ENCODE measurements around the gene THSD7A. TPM values are rescaled to one million over a fixed set of nuclear protein-coding genes. Genes with fewer than 3 reads are reported as not detected.

The THSD7A gene
- total and polyA plus RNA-seq, 2 of the 4 experiments (the other 2 are of a cell fraction) = 0.02 to 0.18 TPM

GRCh38 chr7:11466517-11467105 lies 365.4 kb downstream of the THSD7A start:
- H3K27me3 ChIP-seq (ENCODE audit: control insufficient read depth, insufficient read depth, low read length) = no peaks in the 10 kb centered on the region
- no peak overlapping the region for H4K91ac ChIP-seq (ENCODE audit: insufficient read depth, low read depth, low read length)
- ATAC-seq (ENCODE audit: low read depth) (no peak), DNase-seq (no peak)
- H3K4ac ChIP-seq (ENCODE audit: low read depth, low read length) = no peak overlapping the region
- no peaks in the 10 kb centered on the region for H3K4me1 ChIP-seq (ENCODE audit: control insufficient read depth, insufficient read depth, low read length)
- BruUV-seq (replicated peaks) = no TSS peak
- no peak overlapping the region for H2AK9ac ChIP-seq (replicated peaks; ENCODE audit: low read depth, low read length, poor library complexity)
- H3K36me3 ChIP-seq (ENCODE audit: control insufficient read depth, insufficient read depth, low read length) = no peaks in the 10 kb centered on the region
- H3K14ac ChIP-seq (replicated peaks; ENCODE audit: low read depth, low read length) = no peak overlapping the region
- no peak overlapping the region for H3K27ac ChIP-seq (ENCODE audit: insufficient read depth, low read length)
- H2AK5ac ChIP-seq (ENCODE audit: low read depth, low read length) = no peak overlapping the region
- TF ChIP-seq CTCF (conservative IDR thresholded peaks at IDR 0.05; ENCODE audit: low read depth, low read length) (no peak), CEBPB (IDR thresholded peaks at IDR 0.05; ENCODE audit: low read depth, low read length) (no peak), NFE2L2 (IDR thresholded peaks at IDR 0.05; ENCODE audit: low read depth, low read length) (no peak), MAZ (IDR thresholded peaks at IDR 0.05; ENCODE audit: borderline replicate concordance, low read depth, low read length) (no peak), RFX5 (IDR thresholded peaks at IDR 0.05; ENCODE audit: low read depth, low read length) (no peak), RCOR1 (IDR thresholded peaks at IDR 0.05; ENCODE audit: insufficient replicate concordance, low read length) (no peak), BHLHE40 (IDR thresholded peaks at IDR 0.05; ENCODE audit: low read depth, low read length) (no peak), FOS (IDR thresholded peaks at IDR 0.05; ENCODE audit: low read depth, low read length) (no peak), ELK1 (IDR thresholded peaks at IDR 0.05; ENCODE audit: borderline replicate concordance, low read depth, low read length) (no peak), SMC3 (IDR thresholded peaks at IDR 0.05; ENCODE audit: low read depth, low read length) (no peak), USF2 (IDR thresholded peaks at IDR 0.05; ENCODE audit: low read depth, low read length) (no peak), RAD21 (IDR thresholded peaks at IDR 0.05; ENCODE audit: low read length) (no peak), CHD1 (IDR thresholded peaks at IDR 0.05; ENCODE audit: low read depth, low read length) (no peak), MAFK (IDR thresholded peaks at IDR 0.05; ENCODE audit: low read depth, low read length) (no peak), MXI1 (IDR thresholded peaks at IDR 0.05; ENCODE audit: borderline replicate concordance, low read depth, low read length) (no peak), POLR2A (IDR thresholded peaks at IDR 0.05; ENCODE audit: low read depth, low read length) (no peak)
- no peaks in the 10 kb centered on the region for H3K9me3 ChIP-seq (ENCODE audit: control insufficient read depth, insufficient read depth, low read length)
- H2BK120ac ChIP-seq (ENCODE audit: low read depth, low read length) = no peak overlapping the region
- no peak overlapping the region for H4K5ac ChIP-seq (ENCODE audit: low read depth, low read length)
- no peak overlapping the region for H2BK5ac ChIP-seq (ENCODE audit: low read depth, low read length, poor library complexity, severe bottlenecking)
- dilution Hi-C loops (cut with HindIII; ENCODE audit: low sequenced_read_pairs, unreplicated experiment) (no loop called here), intact Hi-C loops (cut with micrococcal nuclease) (loop anchor here (1.0 kb wide), 1 partner anchor 61 kb away; no protein-coding TSS in a partner anchor), in situ Hi-C loops (cut with MboI; ENCODE audit: low sequenced_read_pairs) (no loop called here)
- no peak overlapping the region for H3K4me2 ChIP-seq (ENCODE audit: low read depth, low read length)
- no peaks in the 10 kb centered on the region for H3K79me1 ChIP-seq (ENCODE audit: low read depth in 1 of 2, low read length in 2 of 2)
- 100% methylated on average over 2 of the region's 10 CpGs; no CpG with 5 or more reads in 1 of the 2 experiments for WGBS, 2 experiments (ENCODE audit: extremely low coverage in 2 of 2, insufficient read length in 1 of 2)
- no peak overlapping the region for H3K56ac ChIP-seq (ENCODE audit: extremely low read depth, insufficient read depth, low read length)
- H2BK15ac ChIP-seq (ENCODE audit: low read depth, low read length) = no peak overlapping the region
- H3K9ac ChIP-seq (ENCODE audit: low read depth, low read length) = no peak overlapping the region
- H4K8ac ChIP-seq (ENCODE audit: low read depth in 2 of 2, low read length in 2 of 2) = no peak overlapping the region
- ChIA-PET POLR2A (ENCODE audit: unreplicated experiment) (no interaction called here), CTCF (no interaction called here)
- no peak overlapping the region for H3K23ac ChIP-seq (ENCODE audit: low read depth, low read length)
- no peaks in the 10 kb centered on the region for H3K9me1 ChIP-seq (ENCODE audit: insufficient read depth, low read length)
- H2BK20ac ChIP-seq (ENCODE audit: low read depth, low read length) = no peak overlapping the region
- H4K20me1 ChIP-seq (ENCODE audit: insufficient read depth, low read length) = no peaks in the 10 kb centered on the region
- H3K4me3 ChIP-seq (ENCODE audit: insufficient read depth, low read depth, low read length) = no peak overlapping the region
- H2AFZ ChIP-seq (replicated peaks; ENCODE audit: low read length, poor library complexity) = no peak overlapping the region
- H3K18ac ChIP-seq (ENCODE audit: low read depth, low read length) = no peak overlapping the region

Data from IMR-90 (cell line).